Kidney epithelial cell (primary cell): ENCODE data around the gene SYNE2. TPM values are rescaled to one million over a fixed set of nuclear protein-coding genes. Genes with fewer than 3 reads are reported as not detected.
"Not testable (repeated sequence)": the region's sequence is repeated elsewhere in the genome, so short reads cannot be mapped to it uniquely, and the experiment has no call there.

Experiments
- DNase-seq: peaks from one replicate; pipeline ENCODE4 v3.0.0-alpha.2; 2010; ENCODE audit warnings: low read depth
- H3K27me3 ChIP-seq: 2 replicates; pipeline ENCODE4 v1.6.0; 2011; ENCODE audit warnings: low read length; ENCODE audit not compliant: control insufficient read depth, insufficient read depth
- H3K36me3 ChIP-seq: 2 replicates; pipeline ENCODE4 v1.5.1; 2011; ENCODE audit warnings: low read length; ENCODE audit not compliant: control insufficient read depth, insufficient read depth
- H3K4me3 ChIP-seq: 2 replicates; pipeline ENCODE4 v1.5.1; 2011; ENCODE audit warnings: low read depth, mild to moderate bottlenecking, control low read depth, low read length
- total RNA-seq: library from RNA; depleted of rRNA; stranded (reverse); fragments of >200 nt; gene quantifications from 2 replicates; pipeline ENCODE4 v1.2.3, GENCODE V29; 2015
- TF ChIP-seq, protein P1 (sequence below): IDR thresholded peaks from 2 replicates; pipeline ENCODE4 v1.5.1; 2011; ENCODE audit warnings: mild to moderate bottlenecking, moderate library complexity, low read length, control low read depth, inconsistent platforms; ENCODE audit not compliant: insufficient read depth, poor library complexity, severe bottlenecking

The SYNE2 gene
- total RNA-seq, 1 donor from 2014 or later, result 35.7 TPM

DNA sequence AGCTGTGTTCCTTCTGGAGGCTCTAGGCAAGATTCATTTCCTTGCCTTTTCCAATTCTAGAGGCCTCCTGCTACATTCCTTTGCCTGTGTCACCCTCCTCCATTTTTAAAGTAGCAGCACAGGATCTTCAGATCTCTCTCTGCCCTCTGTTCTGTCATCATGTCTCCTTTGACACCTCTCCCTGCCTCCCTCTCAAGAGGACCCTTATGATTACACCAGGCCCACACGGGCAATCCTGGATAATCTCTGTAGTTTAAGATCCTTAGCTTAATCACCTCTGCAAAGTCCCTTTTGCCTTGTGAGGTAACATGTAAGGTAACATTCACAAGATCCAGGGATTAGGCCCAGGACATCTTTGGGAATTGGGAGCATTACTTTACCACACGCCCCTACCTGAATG is 155.2 kb downstream of the SYNE2 start:
- H3K36me3 ChIP-seq, result peaks cover 1% of the 10 kb centered on the region
- TF ChIP-seq, protein P1, sequence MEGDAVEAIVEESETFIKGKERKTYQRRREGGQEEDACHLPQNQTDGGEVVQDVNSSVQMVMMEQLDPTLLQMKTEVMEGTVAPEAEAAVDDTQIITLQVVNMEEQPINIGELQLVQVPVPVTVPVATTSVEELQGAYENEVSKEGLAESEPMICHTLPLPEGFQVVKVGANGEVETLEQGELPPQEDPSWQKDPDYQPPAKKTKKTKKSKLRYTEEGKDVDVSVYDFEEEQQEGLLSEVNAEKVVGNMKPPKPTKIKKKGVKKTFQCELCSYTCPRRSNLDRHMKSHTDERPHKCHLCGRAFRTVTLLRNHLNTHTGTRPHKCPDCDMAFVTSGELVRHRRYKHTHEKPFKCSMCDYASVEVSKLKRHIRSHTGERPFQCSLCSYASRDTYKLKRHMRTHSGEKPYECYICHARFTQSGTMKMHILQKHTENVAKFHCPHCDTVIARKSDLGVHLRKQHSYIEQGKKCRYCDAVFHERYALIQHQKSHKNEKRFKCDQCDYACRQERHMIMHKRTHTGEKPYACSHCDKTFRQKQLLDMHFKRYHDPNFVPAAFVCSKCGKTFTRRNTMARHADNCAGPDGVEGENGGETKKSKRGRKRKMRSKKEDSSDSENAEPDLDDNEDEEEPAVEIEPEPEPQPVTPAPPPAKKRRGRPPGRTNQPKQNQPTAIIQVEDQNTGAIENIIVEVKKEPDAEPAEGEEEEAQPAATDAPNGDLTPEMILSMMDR, result no peak
- DNase-seq, result no peak
- no peak overlapping the region for H3K4me3 ChIP-seq
- no peaks in the 10 kb centered on the region for H3K27me3 ChIP-seq

DNA sequence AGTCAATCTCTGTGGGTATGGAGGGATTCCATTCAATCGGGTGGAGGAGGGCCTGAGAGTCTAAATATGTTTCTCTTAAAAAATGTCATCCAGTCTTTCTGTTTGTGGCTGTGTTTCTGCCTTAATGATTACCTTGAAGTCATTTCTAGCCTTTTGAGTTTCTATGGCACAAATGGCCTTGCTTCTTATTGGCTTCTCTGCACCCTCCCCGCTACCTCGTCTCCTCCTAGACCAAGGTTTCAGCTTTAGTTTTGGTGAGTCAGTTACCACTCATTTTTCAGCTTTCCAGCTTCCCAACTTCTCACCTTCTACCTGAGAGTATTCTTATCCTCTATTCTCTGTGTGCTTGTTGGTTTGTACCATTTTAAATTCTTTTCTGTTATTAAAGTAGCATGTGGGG is 159.2 kb downstream of the SYNE2 start:
- Histone ChIP-seq H3K4me3 (no peak overlapping the region), H3K27me3 (no peaks in the 10 kb centered on the region), H3K36me3 (no peaks in the 10 kb centered on the region)
- DNase-seq, result no peak
- TF ChIP-seq, protein P1, result no peak

DNA sequence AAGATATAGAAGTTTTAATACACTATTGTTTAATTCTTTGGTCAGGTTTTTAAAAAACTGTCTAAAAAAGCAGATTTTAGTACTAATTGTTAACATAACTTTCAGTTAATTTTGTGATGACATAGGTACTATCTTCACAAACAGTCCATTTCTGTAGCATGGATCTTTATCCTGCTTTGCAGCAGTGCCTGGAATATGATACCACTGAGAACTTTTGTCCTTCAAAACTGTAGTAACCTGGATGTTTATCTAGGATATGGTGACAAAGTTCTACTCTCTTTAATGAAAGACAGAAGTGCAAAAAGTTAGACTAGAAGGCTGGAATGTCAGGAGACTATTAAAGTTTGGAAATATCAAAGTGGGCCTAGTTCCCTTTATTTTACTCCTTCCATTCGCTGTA is 159.9 kb downstream of the SYNE2 start:
- Histone ChIP-seq H3K27me3 (no peaks in the 10 kb centered on the region), H3K4me3 (no peak overlapping the region), H3K36me3 (no peaks in the 10 kb centered on the region)
- DNase-seq, result no peak
- TF ChIP-seq, protein P1, result no peak

DNA sequence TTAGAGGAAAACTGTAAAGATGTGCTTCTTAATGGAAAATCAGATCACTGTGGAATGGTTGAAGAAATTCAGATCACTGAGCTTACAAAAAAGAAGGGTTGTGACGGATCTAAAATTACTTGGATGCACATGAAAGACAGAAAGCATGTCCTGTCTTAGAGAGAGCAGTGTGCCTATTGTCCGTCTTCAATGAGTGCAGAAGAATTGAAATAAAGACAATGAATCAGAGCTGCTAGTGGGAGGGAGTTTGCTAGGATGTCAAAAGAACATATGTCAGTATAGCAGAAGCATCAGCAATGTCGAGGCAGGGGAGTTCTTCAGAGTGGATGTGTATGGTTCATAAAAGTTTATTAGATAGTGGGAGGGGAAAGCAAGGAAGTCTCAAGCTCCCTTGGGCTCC is 172.7 kb downstream of the SYNE2 start:
- TF ChIP-seq, protein P1, result no peak
- no peak overlapping the region for H3K4me3 ChIP-seq
- DNase-seq, result no peak
- H3K27me3 ChIP-seq, result no peaks in the 10 kb centered on the region
- H3K36me3 ChIP-seq, result no peaks in the 10 kb centered on the region

DNA sequence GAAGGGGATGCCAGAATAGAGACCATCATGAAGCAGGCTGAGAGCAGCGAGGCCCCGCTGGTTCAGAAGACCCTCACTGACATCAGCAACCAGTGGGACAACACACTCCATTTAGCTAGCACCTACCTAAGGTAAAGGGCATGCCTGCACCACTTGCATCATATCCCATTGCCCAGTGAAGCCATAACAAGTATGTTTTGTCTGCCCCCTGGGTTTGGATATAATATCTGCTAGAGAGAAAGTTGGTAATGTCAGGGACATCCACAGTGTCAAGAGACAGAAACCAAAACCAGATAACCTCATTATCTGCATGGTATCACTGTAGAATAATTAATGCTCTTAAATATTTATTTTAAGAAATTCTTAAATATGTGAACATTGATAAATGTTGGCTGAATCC is 173.8 kb downstream of the SYNE2 start:
- Histone ChIP-seq H3K4me3 (no peak overlapping the region), H3K27me3 (no peaks in the 10 kb centered on the region), H3K36me3 (no peaks in the 10 kb centered on the region)
- DNase-seq, result no peak
- TF ChIP-seq, protein P1, result no peak

DNA sequence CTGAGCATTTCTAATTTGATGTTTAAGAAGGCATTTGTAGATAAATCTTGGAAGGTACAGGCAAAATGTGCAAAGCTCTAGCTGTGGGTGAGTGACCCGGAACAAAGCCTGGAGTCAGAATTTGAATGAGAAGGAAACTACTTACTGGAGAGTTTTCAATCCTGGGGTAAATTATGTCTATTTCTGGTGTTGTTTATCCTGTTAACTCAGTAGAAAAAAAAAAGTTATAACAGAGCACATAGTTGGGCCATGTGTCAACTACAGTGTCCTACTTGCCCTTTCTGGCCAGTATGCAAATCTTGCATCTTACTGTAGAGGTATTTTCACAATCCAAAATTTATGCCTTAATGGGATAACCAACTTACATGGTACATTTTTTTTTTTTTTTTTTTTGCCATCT is 182.3 kb downstream of the SYNE2 start:
- H3K36me3 ChIP-seq, result peaks cover 2% of the 10 kb centered on the region
- no peaks in the 10 kb centered on the region for H3K27me3 ChIP-seq
- no peak overlapping the region for H3K4me3 ChIP-seq
- TF ChIP-seq, protein P1, result no peak
- DNase-seq, result no peak

DNA sequence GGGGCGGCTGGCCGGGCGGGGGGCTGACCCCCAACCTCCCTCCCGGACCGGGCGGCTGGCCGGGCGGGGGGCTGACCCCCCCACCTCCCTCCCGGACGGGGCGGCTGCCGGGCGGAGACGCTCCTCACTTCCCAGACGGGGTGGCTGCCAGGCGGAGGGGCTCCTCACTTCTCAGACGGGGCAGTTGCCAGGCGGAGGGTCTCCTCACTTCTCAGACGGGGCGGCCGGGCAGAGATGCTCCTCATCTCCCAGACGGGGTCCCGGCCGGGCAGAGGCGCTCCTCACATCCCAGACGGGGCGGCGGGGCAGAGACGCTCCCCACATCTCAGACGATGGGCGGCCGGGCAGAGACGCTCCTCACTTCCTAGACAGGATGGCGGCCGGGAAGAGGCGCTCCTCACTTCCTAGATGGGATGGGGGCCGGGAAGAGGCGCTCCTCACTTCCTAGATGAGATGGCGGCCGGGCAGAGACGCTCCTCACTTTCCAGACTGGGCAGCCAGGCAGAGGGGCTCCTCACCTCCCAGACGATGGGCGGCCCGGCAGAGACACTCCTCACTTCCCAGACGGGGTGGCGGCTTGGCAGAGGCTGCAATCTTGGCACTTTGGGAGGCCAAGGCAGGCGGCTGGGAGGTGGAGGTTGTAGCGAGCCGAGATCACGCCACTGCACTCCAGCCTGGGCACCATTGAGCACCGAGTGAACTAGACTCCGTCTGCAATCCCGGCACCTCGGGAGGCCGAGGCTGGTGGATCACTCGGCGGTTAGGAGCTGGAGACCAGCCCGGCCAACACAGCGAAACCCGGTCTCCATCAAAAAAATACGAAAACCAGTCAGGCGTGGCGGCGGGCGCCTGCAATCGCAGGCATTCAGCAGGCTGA is 185.3 kb downstream of the SYNE2 start:
- H3K4me3 ChIP-seq, H3K36me3 ChIP-seq, DNase-seq, H3K27me3 ChIP-seq: not testable (repeated sequence)
